SKM-1 treated with dmso at 0.1 percent for 144 hours (cell line): ENCODE measurements around the gene GON4L.
"Not testable (repeated sequence)": the region's sequence is repeated elsewhere in the genome, so short reads cannot be mapped to it uniquely, and the experiment has no call there.

Source experiments
- DNase-seq: peaks from one replicate; lab custom pipeline; 2025; ENCODE audit not compliant: unreplicated experiment; lab: John Stamatoyannopoulos, UW

GON4L gene

GRCh38 chr1:155856975-155857930 is at the start of gene GON4L:
GON4L (minus strand) TSS chr1:155857214; CDS start chr1:155853780, 3,434 bp downstream.
- DNase-seq: peak; percentile 99

- DNase-seq: no peak
These were observed 47.2 kb upstream of the GON4L start for GRCh38 chr1:155904261-155904660.

- no peak for DNase-seq
These were observed 43.1 kb upstream of the GON4L start for GRCh38 chr1:155900161-155900560.

GRCh38 chr1:155899683-155900082 is 42.7 kb upstream of the GON4L start:
- no peak for DNase-seq

GRCh38 chr1:155898888-155899287 is 41.9 kb upstream of the GON4L start:
- DNase-seq: no peak

GRCh38 chr1:155897746-155898145 is 40.7 kb upstream of the GON4L start:
- no peak for DNase-seq

- not testable (repeated sequence) for DNase-seq
These were observed 39.5 kb upstream of the GON4L start for GRCh38 chr1:155896476-155896875.

GRCh38 chr1:155895617-155896016 is 38.6 kb upstream of the GON4L start:
- not testable (repeated sequence) for DNase-seq

- no peak for DNase-seq
These were observed 36.6 kb upstream of the GON4L start for GRCh38 chr1:155893389-155894142.

- no peak for DNase-seq
These were observed 35.8 kb upstream of the GON4L start for GRCh38 chr1:155892796-155893195.

- no peak for DNase-seq
These were observed 33.2 kb upstream of the GON4L start for GRCh38 chr1:155890251-155890650.

GRCh38 chr1:155889566-155889965 is 32.6 kb upstream of the GON4L start:
- no peak for DNase-seq

GRCh38 chr1:155888481-155888880 is 31.5 kb upstream of the GON4L start:
- no peak for DNase-seq

GRCh38 chr1:155884982-155885381 is 28.0 kb upstream of the GON4L start:
- DNase-seq: no peak

GRCh38 chr1:155884031-155884960 is 27.3 kb upstream of the GON4L start:
- DNase-seq: no peak

GRCh38 chr1:155882766-155883165 is 25.8 kb upstream of the GON4L start:
- DNase-seq: no peak

- no peak for DNase-seq
These were observed 25.2 kb upstream of the GON4L start for GRCh38 chr1:155882235-155882634.

- no peak for DNase-seq
These were observed 23.9 kb upstream of the GON4L start for GRCh38 chr1:155880950-155881349.

- no peak for DNase-seq
These were observed 23.2 kb upstream of the GON4L start for GRCh38 chr1:155880251-155880650.

- no peak for DNase-seq
These were observed 20.9 kb upstream of the GON4L start for GRCh38 chr1:155877945-155878344.

GRCh38 chr1:155873860-155874259 is 16.8 kb upstream of the GON4L start:
- DNase-seq: no peak
